T-helper 1 cell treated with Interleukin-12 subunit alpha and Interleukin-12 subunit beta and Interleukin-4 antibody, amounts not matched to agents 30 ng/mL and 1 ng/mL, for 36 hours (primary cell): ENCODE results near the gene ZSCAN5A. TPM values are rescaled to one million over a fixed set of nuclear protein-coding genes. Genes with fewer than 3 reads are reported as not detected.
"Not testable (repeated sequence)": the region's sequence is repeated elsewhere in the genome, so short reads cannot be mapped to it uniquely, and the experiment has no call there.

Source experiments
- intact Hi-C: fragments of 100-400 bp; cut with micrococcal nuclease; formaldehyde crosslinking; loops from one replicate; pipeline ENCODE4 v1.15.1; 2024
- total RNA-seq: library from RNA; stranded (reverse); gene quantifications from 2 replicates; pipeline ENCODE4 v1.2.3, GENCODE V29; 2022

ZSCAN5A gene
- total RNA-seq, 1 donor from 2014 or later: 12.0 TPM

GRCh38 chr19:56282809-56283208 is 31.8 kb downstream of the ZSCAN5A start:
- intact Hi-C loops: no loop called here

- intact Hi-C loops: no loop called here
Measured at GRCh38 chr19:56273563-56274117, 41.0 kb downstream of the ZSCAN5A start.

- intact Hi-C loops: no loop called here
Measured at GRCh38 chr19:56272161-56272798, 42.4 kb downstream of the ZSCAN5A start, which contains the start of gene EDDM13. EDDM13 (plus strand) TSS chr19:56272748; CDS start chr19:56272835, 87 bp downstream.

- intact Hi-C loops: no loop called here
Measured at GRCh38 chr19:56271151-56271550, 43.5 kb downstream of the ZSCAN5A start.

- intact Hi-C loops: no loop called here
Measured at GRCh38 chr19:56270676-56271075, 44.0 kb downstream of the ZSCAN5A start.

- intact Hi-C loops: loop anchor here (5.0 kb wide), 1 partner anchor 393 kb away; no protein-coding TSS in a partner anchor
Measured at GRCh38 chr19:56269348-56269747, 45.3 kb downstream of the ZSCAN5A start.

- intact Hi-C loops: loop anchor here (5.0 kb wide), 1 partner anchor 396 kb away; no protein-coding TSS in a partner anchor
Measured at GRCh38 chr19:56266051-56266450, 48.6 kb downstream of the ZSCAN5A start.

GRCh38 chr19:56263319-56263718 is 51.3 kb downstream of the ZSCAN5A start:
- intact Hi-C loops: no loop called here

GRCh38 chr19:56261932-56262331 is 52.7 kb downstream of the ZSCAN5A start:
- intact Hi-C loops: not testable (repeated sequence)

GRCh38 chr19:56261145-56261544 is 53.5 kb downstream of the ZSCAN5A start:
- intact Hi-C loops: no loop called here

- intact Hi-C loops: no loop called here
Measured at GRCh38 chr19:56258272-56258671, 56.4 kb downstream of the ZSCAN5A start.

GRCh38 chr19:56253737-56254136 is 60.9 kb downstream of the ZSCAN5A start:
- intact Hi-C loops: loop anchor here (1.0 to 5.0 kb wide), 5 partner anchors 59 to 1904 kb away; partner anchors contain the start of gene ZSCAN5A

GRCh38 chr19:56252699-56253422 is 61.8 kb downstream of the ZSCAN5A start:
- intact Hi-C loops: loop anchor here (1.0 to 5.0 kb wide), 5 partner anchors 59 to 1904 kb away; partner anchors contain the start of gene ZSCAN5A

- intact Hi-C loops: not testable (repeated sequence)
Measured at GRCh38 chr19:56248736-56249338, 65.8 kb downstream of the ZSCAN5A start.

GRCh38 chr19:56245764-56246163 is 68.9 kb downstream of the ZSCAN5A start:
- intact Hi-C loops: not testable (repeated sequence)

- intact Hi-C loops: no loop called here
Measured at GRCh38 chr19:56245121-56245740, 69.4 kb downstream of the ZSCAN5A start.

GRCh38 chr19:56223481-56223880 is 91.2 kb downstream of the ZSCAN5A start:
- intact Hi-C loops: no loop called here

- intact Hi-C loops: no loop called here
Measured at GRCh38 chr19:56222901-56223300, 91.7 kb downstream of the ZSCAN5A start.

GRCh38 chr19:56221851-56222250 is 92.8 kb downstream of the ZSCAN5A start:
- intact Hi-C loops: no loop called here

- intact Hi-C loops: not testable (repeated sequence)
Measured at GRCh38 chr19:56221442-56221841, 93.2 kb downstream of the ZSCAN5A start.

GRCh38 chr19:56218961-56219360 is 95.7 kb downstream of the ZSCAN5A start:
- intact Hi-C loops: no loop called here
